ENCODE measurements around the gene H1-8. TPM values are rescaled to one million over a fixed set of nuclear protein-coding genes. Genes with fewer than 3 reads are reported as not detected.

The H1-8 gene
- total RNA-seq, 1 experiment from 2014 or later, result not detected

DNA sequence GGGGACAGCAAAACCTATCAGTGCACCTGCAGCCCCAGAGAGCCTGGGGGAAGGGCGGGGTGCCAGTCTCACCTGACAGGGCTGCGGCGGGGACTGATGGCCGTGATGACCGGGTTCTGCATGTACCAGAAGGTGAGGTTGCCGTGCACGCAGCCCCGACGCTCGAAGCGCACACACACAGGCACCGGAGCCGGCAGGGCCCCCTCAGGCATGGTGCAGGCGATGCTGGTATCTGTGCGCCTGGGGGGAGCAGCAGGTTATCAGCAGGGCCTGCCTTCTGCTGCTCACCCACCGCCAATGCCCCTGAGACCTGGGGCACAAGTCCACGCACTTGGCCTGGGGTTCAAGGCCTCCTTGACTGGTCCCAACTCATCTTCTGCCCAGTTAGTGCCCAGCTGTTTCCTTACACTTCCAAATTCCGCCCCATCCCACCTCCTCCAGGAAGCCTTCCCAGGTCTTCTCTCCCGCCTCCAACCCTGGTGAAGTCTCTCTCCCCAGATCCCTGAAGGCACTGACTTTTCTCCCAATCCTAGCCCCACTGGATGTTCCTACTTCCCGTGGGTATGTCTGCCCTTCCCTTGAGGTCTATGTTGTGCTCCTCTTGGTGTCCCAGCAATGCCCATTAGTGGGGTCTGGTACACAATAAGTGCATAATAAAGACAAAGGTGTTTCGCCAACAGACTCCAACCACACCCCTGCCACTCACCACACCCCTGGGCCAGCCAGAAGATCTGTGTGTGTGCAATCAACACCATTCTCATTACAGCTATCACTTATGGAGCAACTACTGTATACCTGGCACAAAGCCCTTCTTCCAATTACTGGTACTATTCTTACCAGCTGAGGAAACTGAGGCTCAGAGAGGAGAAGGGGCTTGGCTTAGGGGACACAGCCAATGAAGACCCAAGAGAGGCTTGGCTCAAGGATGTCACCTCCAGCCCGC, 28.9 kb downstream of the H1-8 start:
- H3K9me3 ChIP-seq (ENCODE audit: insufficient read depth, low read depth), result no peaks in the 10 kb centered on the region
- no peak overlapping the region for H2AFZ ChIP-seq
- H4K20me1 ChIP-seq (ENCODE audit: insufficient read depth), result no peaks in the 10 kb centered on the region
- TF ChIP-seq, protein P1, sequence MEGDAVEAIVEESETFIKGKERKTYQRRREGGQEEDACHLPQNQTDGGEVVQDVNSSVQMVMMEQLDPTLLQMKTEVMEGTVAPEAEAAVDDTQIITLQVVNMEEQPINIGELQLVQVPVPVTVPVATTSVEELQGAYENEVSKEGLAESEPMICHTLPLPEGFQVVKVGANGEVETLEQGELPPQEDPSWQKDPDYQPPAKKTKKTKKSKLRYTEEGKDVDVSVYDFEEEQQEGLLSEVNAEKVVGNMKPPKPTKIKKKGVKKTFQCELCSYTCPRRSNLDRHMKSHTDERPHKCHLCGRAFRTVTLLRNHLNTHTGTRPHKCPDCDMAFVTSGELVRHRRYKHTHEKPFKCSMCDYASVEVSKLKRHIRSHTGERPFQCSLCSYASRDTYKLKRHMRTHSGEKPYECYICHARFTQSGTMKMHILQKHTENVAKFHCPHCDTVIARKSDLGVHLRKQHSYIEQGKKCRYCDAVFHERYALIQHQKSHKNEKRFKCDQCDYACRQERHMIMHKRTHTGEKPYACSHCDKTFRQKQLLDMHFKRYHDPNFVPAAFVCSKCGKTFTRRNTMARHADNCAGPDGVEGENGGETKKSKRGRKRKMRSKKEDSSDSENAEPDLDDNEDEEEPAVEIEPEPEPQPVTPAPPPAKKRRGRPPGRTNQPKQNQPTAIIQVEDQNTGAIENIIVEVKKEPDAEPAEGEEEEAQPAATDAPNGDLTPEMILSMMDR (conservative IDR thresholded peaks at IDR 0.05), result no peak
- no peak for TF ChIP-seq EZH2 (IDR thresholded peaks at IDR 0.05; ENCODE audit: low read depth)
- H3K9me2 ChIP-seq (ENCODE audit: insufficient read depth), result no peaks in the 10 kb centered on the region
- no peaks in the 10 kb centered on the region for H3K27me3 ChIP-seq (ENCODE audit: insufficient read depth, low read depth)
- H3K36me3 ChIP-seq (ENCODE audit: low read depth), result no peaks in the 10 kb centered on the region
- intact Hi-C loops (cut with micrococcal nuclease; ENCODE audit: unreplicated experiment), result no loop called here
- no peak overlapping the region for H3K27ac ChIP-seq
- H3K4me1 ChIP-seq (replicated peaks; ENCODE audit: insufficient read depth), result no peaks in the 10 kb centered on the region
- BruUV-seq (replicated peaks), result no TSS peak
- ChIA-PET POLR2A (ENCODE audit: unreplicated experiment) (no interaction called here), CTCF (no interaction called here)
- no peaks in the 10 kb centered on the region for H3K79me2 ChIP-seq (ENCODE audit: low read depth)
- no peak overlapping the region for H3K4me2 ChIP-seq
- no peak overlapping the region for H3K4me3 ChIP-seq
- peaks cover 10% of the 10 kb centered on the region; the same call in 1 of the 2 replicates for H3F3A ChIP-seq (ENCODE audit: insufficient read depth, low read depth)
- no peak for DNase-seq

GRCh38 chr3:129572603-129573002, 29.6 kb downstream of the H1-8 start:
- no peak for TF ChIP-seq EZH2 (IDR thresholded peaks at IDR 0.05; ENCODE audit: low read depth)
- TF ChIP-seq, protein P1 (conservative IDR thresholded peaks at IDR 0.05), result no peak
- ChIA-PET CTCF (no interaction called here), POLR2A (ENCODE audit: unreplicated experiment) (no interaction called here)
- no peak overlapping the region for H3K27ac ChIP-seq
- H3K9me3 ChIP-seq (ENCODE audit: insufficient read depth, low read depth), result no peaks in the 10 kb centered on the region
- peaks cover 10% of the 10 kb centered on the region; the same call in 1 of the 2 replicates for H3F3A ChIP-seq (ENCODE audit: insufficient read depth, low read depth)
- no peak overlapping the region for H2AFZ ChIP-seq
- H3K79me2 ChIP-seq (ENCODE audit: low read depth), result no peaks in the 10 kb centered on the region
- H3K4me2 ChIP-seq, result no peak overlapping the region
- no peaks in the 10 kb centered on the region for H3K4me1 ChIP-seq (replicated peaks; ENCODE audit: insufficient read depth)
- intact Hi-C loops (cut with micrococcal nuclease; ENCODE audit: unreplicated experiment), result no loop called here
- H3K9me2 ChIP-seq (ENCODE audit: insufficient read depth), result no peaks in the 10 kb centered on the region
- no peak for DNase-seq
- no peaks in the 10 kb centered on the region for H4K20me1 ChIP-seq (ENCODE audit: insufficient read depth)
- H3K4me3 ChIP-seq, result no peak overlapping the region
- no TSS peak for BruUV-seq (replicated peaks)
- no peaks in the 10 kb centered on the region for H3K36me3 ChIP-seq (ENCODE audit: low read depth)
- no peaks in the 10 kb centered on the region for H3K27me3 ChIP-seq (ENCODE audit: insufficient read depth, low read depth)

GRCh38 chr3:129573493-129573892, 30.5 kb downstream of the H1-8 start:
- H3K79me2 ChIP-seq (ENCODE audit: low read depth), result no peaks in the 10 kb centered on the region
- H4K20me1 ChIP-seq (ENCODE audit: insufficient read depth), result no peaks in the 10 kb centered on the region
- no peaks in the 10 kb centered on the region for H3K27me3 ChIP-seq (ENCODE audit: insufficient read depth, low read depth)
- no peaks in the 10 kb centered on the region for H3K36me3 ChIP-seq (ENCODE audit: low read depth)
- H3F3A ChIP-seq (ENCODE audit: insufficient read depth, low read depth), result peaks cover 9% of the 10 kb centered on the region; the same call in 1 of the 2 replicates
- no peaks in the 10 kb centered on the region for H3K9me3 ChIP-seq (ENCODE audit: insufficient read depth, low read depth)
- no peak overlapping the region for H3K4me2 ChIP-seq
- ChIA-PET CTCF (no interaction called here), POLR2A (ENCODE audit: unreplicated experiment) (no interaction called here)
- H3K4me3 ChIP-seq, result no peak overlapping the region
- BruUV-seq (replicated peaks), result no TSS peak
- TF ChIP-seq EZH2 (IDR thresholded peaks at IDR 0.05; ENCODE audit: low read depth), result no peak
- H2AFZ ChIP-seq, result no peak overlapping the region
- H3K4me1 ChIP-seq (replicated peaks; ENCODE audit: insufficient read depth), result no peaks in the 10 kb centered on the region
- no peak overlapping the region for H3K27ac ChIP-seq
- no peak for DNase-seq
- no peaks in the 10 kb centered on the region for H3K9me2 ChIP-seq (ENCODE audit: insufficient read depth)
- intact Hi-C loops (cut with micrococcal nuclease; ENCODE audit: unreplicated experiment), result no loop called here
